Measurements from ENCODE around the gene SAG.

DNA sequence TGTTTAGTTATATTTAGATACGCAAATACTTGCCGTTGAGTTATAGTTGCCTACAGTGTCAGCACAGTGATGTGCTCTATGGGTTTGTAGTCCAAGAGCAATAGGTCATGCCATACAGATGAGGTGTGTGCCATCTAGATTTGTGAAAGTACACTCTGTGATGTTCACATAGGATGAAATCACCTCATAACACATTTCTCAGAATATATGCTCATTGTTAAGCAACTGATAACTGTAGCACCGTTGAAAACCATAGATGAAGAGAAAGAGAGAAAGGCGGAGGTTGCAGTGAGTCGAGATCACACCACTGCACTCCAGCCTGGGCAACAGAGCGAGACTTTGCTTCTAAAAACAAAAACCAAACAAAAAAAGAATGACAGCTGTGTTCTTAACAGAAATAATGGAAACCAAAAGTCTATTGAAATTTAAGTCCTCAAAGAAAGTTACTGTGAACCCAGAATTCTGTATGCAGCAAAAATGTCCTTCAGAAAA, 56.2 kb downstream of the SAG start:
- TF ChIP-seq DPF2 (IDR thresholded peaks at IDR 0.05) (no peak), POLR2AphosphoS5 (IDR thresholded peaks at IDR 0.05; ENCODE audit: low read length) (no peak), POLR2A (IDR thresholded peaks at IDR 0.05; ENCODE audit: low read depth, low read length) (no peak), EP300 (IDR thresholded peaks at IDR 0.05; ENCODE audit: borderline replicate concordance in 1 of 2, control insufficient read depth in 1 of 2, low read depth in 2 of 2, low read length in 2 of 2) (no peak), NBN (IDR thresholded peaks at IDR 0.05) (no peak), MYC (IDR thresholded peaks at IDR 0.05; ENCODE audit: insufficient read depth, insufficient read length, insufficient replicate concordance, low read length, severe bottlenecking) (no peak), TCF3 (IDR thresholded peaks at IDR 0.05; ENCODE audit: borderline replicate concordance, insufficient read depth, low read depth, low read length) (no peak), RFX5 (IDR thresholded peaks at IDR 0.05; ENCODE audit: low read depth, low read length) (no peak), HDGF (IDR thresholded peaks at IDR 0.05) (no peak), ZBED1 (IDR thresholded peaks at IDR 0.05; ENCODE audit: borderline replicate concordance) (no peak)
- TF ChIP-seq, protein P1, sequence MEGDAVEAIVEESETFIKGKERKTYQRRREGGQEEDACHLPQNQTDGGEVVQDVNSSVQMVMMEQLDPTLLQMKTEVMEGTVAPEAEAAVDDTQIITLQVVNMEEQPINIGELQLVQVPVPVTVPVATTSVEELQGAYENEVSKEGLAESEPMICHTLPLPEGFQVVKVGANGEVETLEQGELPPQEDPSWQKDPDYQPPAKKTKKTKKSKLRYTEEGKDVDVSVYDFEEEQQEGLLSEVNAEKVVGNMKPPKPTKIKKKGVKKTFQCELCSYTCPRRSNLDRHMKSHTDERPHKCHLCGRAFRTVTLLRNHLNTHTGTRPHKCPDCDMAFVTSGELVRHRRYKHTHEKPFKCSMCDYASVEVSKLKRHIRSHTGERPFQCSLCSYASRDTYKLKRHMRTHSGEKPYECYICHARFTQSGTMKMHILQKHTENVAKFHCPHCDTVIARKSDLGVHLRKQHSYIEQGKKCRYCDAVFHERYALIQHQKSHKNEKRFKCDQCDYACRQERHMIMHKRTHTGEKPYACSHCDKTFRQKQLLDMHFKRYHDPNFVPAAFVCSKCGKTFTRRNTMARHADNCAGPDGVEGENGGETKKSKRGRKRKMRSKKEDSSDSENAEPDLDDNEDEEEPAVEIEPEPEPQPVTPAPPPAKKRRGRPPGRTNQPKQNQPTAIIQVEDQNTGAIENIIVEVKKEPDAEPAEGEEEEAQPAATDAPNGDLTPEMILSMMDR (IDR thresholded peaks at IDR 0.05 in 2 of 3, conservative IDR thresholded peaks at IDR 0.05 in 1 of 3; ENCODE audit: control insufficient read depth in 2 of 3, extremely low read depth in 1 of 3, insufficient read depth in 1 of 3, low read depth in 3 of 3, low read length in 3 of 3) = no peak
- TF ChIP-seq, protein P2, sequence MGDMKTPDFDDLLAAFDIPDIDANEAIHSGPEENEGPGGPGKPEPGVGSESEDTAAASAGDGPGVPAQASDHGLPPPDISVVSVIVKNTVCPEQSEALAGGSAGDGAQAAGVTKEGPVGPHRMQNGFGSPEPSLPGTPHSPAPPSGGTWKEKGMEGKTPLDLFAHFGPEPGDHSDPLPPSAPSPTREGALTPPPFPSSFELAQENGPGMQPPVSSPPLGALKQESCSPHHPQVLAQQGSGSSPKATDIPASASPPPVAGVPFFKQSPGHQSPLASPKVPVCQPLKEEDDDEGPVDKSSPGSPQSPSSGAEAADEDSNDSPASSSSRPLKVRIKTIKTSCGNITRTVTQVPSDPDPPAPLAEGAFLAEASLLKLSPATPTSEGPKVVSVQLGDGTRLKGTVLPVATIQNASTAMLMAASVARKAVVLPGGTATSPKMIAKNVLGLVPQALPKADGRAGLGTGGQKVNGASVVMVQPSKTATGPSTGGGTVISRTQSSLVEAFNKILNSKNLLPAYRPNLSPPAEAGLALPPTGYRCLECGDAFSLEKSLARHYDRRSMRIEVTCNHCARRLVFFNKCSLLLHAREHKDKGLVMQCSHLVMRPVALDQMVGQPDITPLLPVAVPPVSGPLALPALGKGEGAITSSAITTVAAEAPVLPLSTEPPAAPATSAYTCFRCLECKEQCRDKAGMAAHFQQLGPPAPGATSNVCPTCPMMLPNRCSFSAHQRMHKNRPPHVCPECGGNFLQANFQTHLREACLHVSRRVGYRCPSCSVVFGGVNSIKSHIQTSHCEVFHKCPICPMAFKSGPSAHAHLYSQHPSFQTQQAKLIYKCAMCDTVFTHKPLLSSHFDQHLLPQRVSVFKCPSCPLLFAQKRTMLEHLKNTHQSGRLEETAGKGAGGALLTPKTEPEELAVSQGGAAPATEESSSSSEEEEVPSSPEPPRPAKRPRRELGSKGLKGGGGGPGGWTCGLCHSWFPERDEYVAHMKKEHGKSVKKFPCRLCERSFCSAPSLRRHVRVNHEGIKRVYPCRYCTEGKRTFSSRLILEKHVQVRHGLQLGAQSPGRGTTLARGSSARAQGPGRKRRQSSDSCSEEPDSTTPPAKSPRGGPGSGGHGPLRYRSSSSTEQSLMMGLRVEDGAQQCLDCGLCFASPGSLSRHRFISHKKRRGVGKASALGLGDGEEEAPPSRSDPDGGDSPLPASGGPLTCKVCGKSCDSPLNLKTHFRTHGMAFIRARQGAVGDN (IDR thresholded peaks at IDR 0.05) = no peak
- TF ChIP-seq, protein P3, sequence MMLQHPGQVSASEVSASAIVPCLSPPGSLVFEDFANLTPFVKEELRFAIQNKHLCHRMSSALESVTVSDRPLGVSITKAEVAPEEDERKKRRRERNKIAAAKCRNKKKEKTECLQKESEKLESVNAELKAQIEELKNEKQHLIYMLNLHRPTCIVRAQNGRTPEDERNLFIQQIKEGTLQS (IDR thresholded peaks at IDR 0.05; ENCODE audit: borderline replicate concordance, extremely low read depth, low read depth, low read length) = no peak
